ELF-1 (cell line): ENCODE results near the gene ITIH3.
"Not testable (repeated sequence)": the region's sequence is repeated elsewhere in the genome, so short reads cannot be mapped to it uniquely, and the experiment has no call there.

Experiments used
- DNase-seq: peaks from one replicate; pipeline ENCODE4 v3.0.0-alpha.2; 2016; ENCODE audit warnings: low read depth, low spot score

The ITIH3 gene

GRCh38 chr3:52794612-52795099 is at the start of gene ITIH3:
TSS of gene ITIH3 (plus strand) at chr3:52794796. CDS start at chr3:52794804, 8 bp downstream.
- no peak for DNase-seq

GRCh38 chr3:52752045-52752660 is 42.4 kb upstream of the ITIH3 start:
- no peak for DNase-seq

GRCh38 chr3:52754373-52754772 is 40.2 kb upstream of the ITIH3 start:
- no peak for DNase-seq

GRCh38 chr3:52756141-52756540 is 38.5 kb upstream of the ITIH3 start:
- DNase-seq = no peak

GRCh38 chr3:52763466-52763865 is 31.1 kb upstream of the ITIH3 start:
- no peak for DNase-seq

- DNase-seq = peak; percentile 33
Observed at GRCh38 chr3:52769786-52770455, 24.7 kb upstream of the ITIH3 start.

GRCh38 chr3:52770496-52771333 is 23.9 kb upstream of the ITIH3 start, which contains the start of gene NEK4:
TSS of gene NEK4 (minus strand) at chr3:52770940. CDS start at chr3:52770746, 194 bp downstream.
- peak; percentile 95 for DNase-seq

GRCh38 chr3:52771334-52771681 is 23.3 kb upstream of the ITIH3 start:
- no peak for DNase-seq

- no peak for DNase-seq
Observed at GRCh38 chr3:52771702-52772101, 22.9 kb upstream of the ITIH3 start.

- no peak for DNase-seq
Observed at GRCh38 chr3:52773361-52774065, 21.1 kb upstream of the ITIH3 start.

- no peak for DNase-seq
Observed at GRCh38 chr3:52774066-52774713, 20.4 kb upstream of the ITIH3 start.

- no peak for DNase-seq
Observed at GRCh38 chr3:52774901-52775864, 19.4 kb upstream of the ITIH3 start.

GRCh38 chr3:52775877-52776276 is 18.7 kb upstream of the ITIH3 start:
- no peak for DNase-seq

GRCh38 chr3:52776486-52776885 is 18.1 kb upstream of the ITIH3 start:
- not testable (repeated sequence) for DNase-seq

GRCh38 chr3:52777127-52777958 is 17.3 kb upstream of the ITIH3 start, which contains the start of gene ITIH1:
TSS of gene ITIH1 (plus strand) at chr3:52777599. CDS start at chr3:52777616, 17 bp downstream.
- no peak for DNase-seq

- no peak for DNase-seq
Observed at GRCh38 chr3:52777959-52778805, 16.4 kb upstream of the ITIH3 start.

GRCh38 chr3:52779011-52779836 is 15.4 kb upstream of the ITIH3 start:
- DNase-seq = no peak
